ENCODE measurements around the gene ANKRD35. TPM values are rescaled to one million over a fixed set of nuclear protein-coding genes. Genes with fewer than 3 reads are reported as not detected.

The ANKRD35 gene
- total RNA-seq, 1 experiment from 2014 or later = 2.7 TPM

GRCh38 chr1:145823565-145824498 lies 61.8 kb downstream of the ANKRD35 start, which contains the start of the genes POLR3C and RNF115 (continued):
- TF ChIP-seq ZBTB21 (CRISPR knock-in tag; IDR thresholded peaks at IDR 0.05; ENCODE audit: borderline replicate concordance) = no peak; the same call in 1 of the 2 replicates
- TF ChIP-seq PRRX2 (CRISPR knock-in tag; IDR thresholded peaks at IDR 0.05) = no peak
- no peak for TF ChIP-seq JAZF1 (CRISPR knock-in tag; IDR thresholded peaks at IDR 0.05)
- no peak for TF ChIP-seq STAT6 (CRISPR knock-in tag; conservative IDR thresholded peaks at IDR 0.05; ENCODE audit: low read depth)
- TF ChIP-seq SOX15 (CRISPR knock-in tag; IDR thresholded peaks at IDR 0.05) = no peak
- peak; percentile 70 for TF ChIP-seq GABPB1 (CRISPR knock-in tag; IDR thresholded peaks at IDR 0.05)
- TF ChIP-seq ESRRA (CRISPR knock-in tag; IDR thresholded peaks at IDR 0.05; ENCODE audit: borderline replicate concordance) = 0 out of 2 replicates have a peak, but pooled peaks have one; percentile 20
- peak; percentile 75 for TF ChIP-seq ZNF121 (CRISPR knock-in tag; IDR thresholded peaks at IDR 0.05)
- TF ChIP-seq, protein P1, sequence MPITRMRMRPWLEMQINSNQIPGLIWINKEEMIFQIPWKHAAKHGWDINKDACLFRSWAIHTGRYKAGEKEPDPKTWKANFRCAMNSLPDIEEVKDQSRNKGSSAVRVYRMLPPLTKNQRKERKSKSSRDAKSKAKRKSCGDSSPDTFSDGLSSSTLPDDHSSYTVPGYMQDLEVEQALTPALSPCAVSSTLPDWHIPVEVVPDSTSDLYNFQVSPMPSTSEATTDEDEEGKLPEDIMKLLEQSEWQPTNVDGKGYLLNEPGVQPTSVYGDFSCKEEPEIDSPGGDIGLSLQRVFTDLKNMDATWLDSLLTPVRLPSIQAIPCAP (CRISPR knock-in tag; IDR thresholded peaks at IDR 0.05) = no peak
- TF ChIP-seq FOXP1 (CRISPR knock-in tag; IDR thresholded peaks at IDR 0.05; ENCODE audit: borderline replicate concordance) = peak; percentile 64; the same call in 1 of the 2 replicates
- no peak for TF ChIP-seq ZNF396 (CRISPR knock-in tag; IDR thresholded peaks at IDR 0.05; ENCODE audit: borderline replicate concordance)
- no peak for TF ChIP-seq TCF7 (CRISPR knock-in tag; IDR thresholded peaks at IDR 0.05; ENCODE audit: low read depth)
- TF ChIP-seq, protein P2, sequence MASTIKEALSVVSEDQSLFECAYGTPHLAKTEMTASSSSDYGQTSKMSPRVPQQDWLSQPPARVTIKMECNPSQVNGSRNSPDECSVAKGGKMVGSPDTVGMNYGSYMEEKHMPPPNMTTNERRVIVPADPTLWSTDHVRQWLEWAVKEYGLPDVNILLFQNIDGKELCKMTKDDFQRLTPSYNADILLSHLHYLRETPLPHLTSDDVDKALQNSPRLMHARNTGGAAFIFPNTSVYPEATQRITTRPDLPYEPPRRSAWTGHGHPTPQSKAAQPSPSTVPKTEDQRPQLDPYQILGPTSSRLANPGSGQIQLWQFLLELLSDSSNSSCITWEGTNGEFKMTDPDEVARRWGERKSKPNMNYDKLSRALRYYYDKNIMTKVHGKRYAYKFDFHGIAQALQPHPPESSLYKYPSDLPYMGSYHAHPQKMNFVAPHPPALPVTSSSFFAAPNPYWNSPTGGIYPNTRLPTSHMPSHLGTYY (CRISPR knock-in tag; IDR thresholded peaks at IDR 0.05) = no peak
- TF ChIP-seq SP1 (CRISPR knock-in tag; conservative IDR thresholded peaks at IDR 0.05) = peak; percentile 64; the same call in 1 of the 2 replicates
- TF ChIP-seq, protein P3, sequence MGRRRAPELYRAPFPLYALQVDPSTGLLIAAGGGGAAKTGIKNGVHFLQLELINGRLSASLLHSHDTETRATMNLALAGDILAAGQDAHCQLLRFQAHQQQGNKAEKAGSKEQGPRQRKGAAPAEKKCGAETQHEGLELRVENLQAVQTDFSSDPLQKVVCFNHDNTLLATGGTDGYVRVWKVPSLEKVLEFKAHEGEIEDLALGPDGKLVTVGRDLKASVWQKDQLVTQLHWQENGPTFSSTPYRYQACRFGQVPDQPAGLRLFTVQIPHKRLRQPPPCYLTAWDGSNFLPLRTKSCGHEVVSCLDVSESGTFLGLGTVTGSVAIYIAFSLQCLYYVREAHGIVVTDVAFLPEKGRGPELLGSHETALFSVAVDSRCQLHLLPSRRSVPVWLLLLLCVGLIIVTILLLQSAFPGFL (CRISPR knock-in tag; IDR thresholded peaks at IDR 0.05; ENCODE audit: borderline replicate concordance) = peak; percentile 57; the same call in 1 of the 2 replicates
- TF ChIP-seq ATF1 (CRISPR knock-in tag; IDR thresholded peaks at IDR 0.05) = 0 out of 2 replicates have a peak, but pooled peaks have one; percentile 27
- no peak for TF ChIP-seq ATF6 (CRISPR knock-in tag; IDR thresholded peaks at IDR 0.05)
- no peak for TF ChIP-seq ZBTB43 (CRISPR knock-in tag; IDR thresholded peaks at IDR 0.05)
- TF ChIP-seq ZNF232 (CRISPR knock-in tag; IDR thresholded peaks at IDR 0.05) = no peak
- 0 out of 2 replicates have a peak, but pooled peaks have one; percentile 65 for TF ChIP-seq ELF4 (CRISPR knock-in tag; IDR thresholded peaks at IDR 0.05; ENCODE audit: low read depth)
- TF ChIP-seq FOXJ3 (CRISPR knock-in tag; IDR thresholded peaks at IDR 0.05; ENCODE audit: borderline replicate concordance) = no peak
- TF ChIP-seq RORB (CRISPR knock-in tag; IDR thresholded peaks at IDR 0.05) = no peak
- no peak for TF ChIP-seq ZNF671 (CRISPR knock-in tag; IDR thresholded peaks at IDR 0.05)
- TF ChIP-seq, protein P4, sequence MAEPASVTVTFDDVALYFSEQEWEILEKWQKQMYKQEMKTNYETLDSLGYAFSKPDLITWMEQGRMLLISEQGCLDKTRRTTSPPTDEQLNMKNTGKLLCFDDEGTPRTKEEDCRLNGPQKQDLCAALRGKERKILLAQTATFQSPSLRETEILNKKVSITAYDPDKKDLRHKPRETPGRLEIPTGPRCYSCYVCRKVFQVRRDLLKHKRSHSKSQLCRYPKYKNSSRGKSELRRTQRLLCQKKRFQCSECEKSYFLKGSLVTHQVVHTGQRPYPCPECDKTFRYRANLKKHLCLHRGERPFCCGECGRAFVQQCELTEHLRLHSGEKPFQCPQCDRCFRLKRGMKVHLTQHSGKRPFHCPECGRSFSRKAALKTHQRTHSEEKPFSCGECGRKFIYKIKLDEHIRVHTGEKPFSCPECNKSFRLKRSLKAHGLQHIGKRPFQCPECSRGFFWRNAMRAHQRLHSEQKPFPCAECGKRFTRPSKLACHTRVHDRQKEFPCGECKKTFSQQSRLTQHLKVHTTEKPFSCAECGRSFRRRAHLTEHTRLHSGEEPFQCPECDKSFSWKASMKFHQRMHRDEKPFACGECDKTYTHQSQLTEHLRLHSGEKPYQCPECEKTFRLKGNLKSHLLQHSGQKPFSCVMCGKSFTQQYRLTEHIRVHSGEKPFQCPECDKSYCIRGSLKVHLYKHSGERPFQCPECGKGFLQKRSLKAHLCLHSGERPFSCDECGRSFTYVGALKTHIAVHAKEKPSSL (CRISPR knock-in tag; conservative IDR thresholded peaks at IDR 0.05) = no peak
- TF ChIP-seq EMX1 (CRISPR knock-in tag; IDR thresholded peaks at IDR 0.05) = no peak

Data from WTC11 (cell line).